Vagina (tissue), 2 donors: Measurements from ENCODE around the gene HPCAL1. TPM values are rescaled to one million over a fixed set of nuclear protein-coding genes. Genes with fewer than 3 reads are reported as not detected.

Experiments used
- DNase-seq, 2 donors: peaks; one replicate each; pipeline ENCODE4 v3.0.0-alpha.2; 2017; ENCODE audit errors: extremely low spot score in 2 of 2
- H3K27ac ChIP-seq: fragments of 200-600 bp; sonication (generic); one replicate; pipeline ENCODE4 v1.5.1; 2019
- H3K27me3 ChIP-seq: fragments of 200-600 bp; sonication (generic); one replicate; pipeline ENCODE4 v1.5.1; 2019
- H3K36me3 ChIP-seq, 2 donors: fragments of 200-600 bp; sonication (generic); one replicate each; pipeline ENCODE4 v1.5.1; 2017 to 2019
- H3K4me1 ChIP-seq: fragments of 200-600 bp; sonication (generic); one replicate; pipeline ENCODE4 v1.5.1; 2019
- H3K4me3 ChIP-seq, 2 donors: fragments of 200-600 bp; sonication (generic); 1 replicate in 1 of 2; 2 replicates in 1 of 2; pipeline ENCODE4 v1.5.1; 2016 to 2019
- H3K9me3 ChIP-seq: fragments of 200-600 bp; sonication (generic); one replicate; pipeline ENCODE4 v1.5.1; 2019
- POLR2A ChIP-seq, 2 donors: fragments of 450-650 bp; IDR thresholded peaks; one replicate each; pipeline ENCODE4 v1.6.1; 2017; ENCODE audit warnings: antibody characterized with exemption in 2 of 2, mild to moderate bottlenecking in 2 of 2, moderate library complexity in 2 of 2
- POLR2AphosphoS5 ChIP-seq, 2 donors: sonication (generic); formaldehyde crosslinking; IDR thresholded peaks; one replicate each; pipeline ENCODE4 v1.9.0; 2017; ENCODE audit warnings: antibody characterized with exemption in 2 of 2, mild to moderate bottlenecking in 2 of 2, low read depth in 1 of 2; ENCODE audit not compliant: insufficient read depth in 1 of 2
- intact Hi-C: fragments of 100-400 bp; cut with DNase I; formaldehyde crosslinking; loops from one replicate; pipeline ENCODE4 v1.15.1; 2023
- total RNA-seq: library from RNA; depleted of rRNA; stranded (reverse); fragments of >200 nt; gene quantifications from one replicate; pipeline ENCODE4 v1.2.3, GENCODE V29; 2016
- TF ChIP-seq, protein P1 (sequence below), 3 experiments: fragments of 450-650 bp in 2 of 3; fragments of 200-600 bp in 1 of 3; sonication (generic) in 1 of 3; IDR thresholded peaks; one replicate each; pipeline ENCODE4 v1.5.1; 2017 to 2019; ENCODE audit warnings: antibody characterized with exemption in 3 of 3, mild to moderate bottlenecking in 2 of 3, moderate library complexity in 2 of 3

HPCAL1 gene
- total RNA-seq, 1 donor from 2014 or later, result 43.7 TPM

DNA sequence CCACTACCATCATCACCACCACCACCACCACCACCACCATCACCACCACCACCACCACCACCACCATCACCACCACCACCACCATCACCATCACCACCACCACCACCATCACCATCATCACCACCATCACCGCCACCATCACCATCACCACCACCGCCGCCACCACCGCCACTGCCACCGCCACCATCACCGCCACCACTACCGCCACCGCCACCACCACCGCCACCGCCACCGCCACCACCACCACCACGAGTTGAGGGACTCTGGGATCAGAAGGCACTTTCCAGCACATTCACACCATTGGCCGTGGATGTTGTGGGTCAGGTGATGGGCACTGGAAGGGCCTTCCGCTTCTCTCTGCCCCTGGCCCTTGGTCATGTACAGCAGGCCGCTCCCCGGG lies 96.7 kb downstream of the HPCAL1 start:
- H3K4me1 ChIP-seq, result peaks cover 31% of the 10 kb centered on the region
- intact Hi-C loops, result no loop called here
- H3K27ac ChIP-seq, result no peak overlapping the region

DNA sequence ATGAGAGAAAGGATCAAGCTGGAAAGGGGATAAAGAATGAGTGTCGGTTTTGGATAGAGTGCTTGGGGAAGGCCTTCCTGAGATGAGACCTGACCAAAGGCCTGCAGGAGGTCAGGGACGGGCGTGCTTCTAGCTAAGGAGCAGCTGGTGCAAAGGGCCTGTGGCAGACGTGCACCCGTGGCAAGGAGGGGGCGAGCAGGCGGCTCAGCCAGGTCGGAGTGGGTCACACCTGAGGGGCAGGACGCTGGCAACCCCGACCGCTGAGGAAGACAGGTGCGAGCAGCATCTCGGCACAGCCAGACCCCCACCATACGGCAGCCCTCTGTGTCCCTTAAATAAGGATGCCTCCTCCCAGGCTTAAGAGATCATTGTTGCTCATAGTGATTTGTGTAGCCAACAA lies 97.3 kb downstream of the HPCAL1 start:
- intact Hi-C loops, result loop anchor here (5.0 kb wide), 1 partner anchor 98 kb away; the partner anchor contains the start of gene HPCAL1
- no peak for DNase-seq
- TF ChIP-seq, protein P1, sequence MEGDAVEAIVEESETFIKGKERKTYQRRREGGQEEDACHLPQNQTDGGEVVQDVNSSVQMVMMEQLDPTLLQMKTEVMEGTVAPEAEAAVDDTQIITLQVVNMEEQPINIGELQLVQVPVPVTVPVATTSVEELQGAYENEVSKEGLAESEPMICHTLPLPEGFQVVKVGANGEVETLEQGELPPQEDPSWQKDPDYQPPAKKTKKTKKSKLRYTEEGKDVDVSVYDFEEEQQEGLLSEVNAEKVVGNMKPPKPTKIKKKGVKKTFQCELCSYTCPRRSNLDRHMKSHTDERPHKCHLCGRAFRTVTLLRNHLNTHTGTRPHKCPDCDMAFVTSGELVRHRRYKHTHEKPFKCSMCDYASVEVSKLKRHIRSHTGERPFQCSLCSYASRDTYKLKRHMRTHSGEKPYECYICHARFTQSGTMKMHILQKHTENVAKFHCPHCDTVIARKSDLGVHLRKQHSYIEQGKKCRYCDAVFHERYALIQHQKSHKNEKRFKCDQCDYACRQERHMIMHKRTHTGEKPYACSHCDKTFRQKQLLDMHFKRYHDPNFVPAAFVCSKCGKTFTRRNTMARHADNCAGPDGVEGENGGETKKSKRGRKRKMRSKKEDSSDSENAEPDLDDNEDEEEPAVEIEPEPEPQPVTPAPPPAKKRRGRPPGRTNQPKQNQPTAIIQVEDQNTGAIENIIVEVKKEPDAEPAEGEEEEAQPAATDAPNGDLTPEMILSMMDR (IDR thresholded peaks at IDR 0.05), result no peak
- TF ChIP-seq POLR2AphosphoS5 (IDR thresholded peaks at IDR 0.05; ENCODE audit: insufficient read depth in 1 of 2, low read depth in 1 of 2), result no peak
- H3K27ac ChIP-seq, result peak overlapping the region; percentile 1
- H3K4me3 ChIP-seq, result no peak overlapping the region
- no peaks in the 10 kb centered on the region for H3K36me3 ChIP-seq
- H3K4me1 ChIP-seq, result peaks cover 38% of the 10 kb centered on the region
- H3K27me3 ChIP-seq, result no peaks in the 10 kb centered on the region
- H3K9me3 ChIP-seq, result no peaks in the 10 kb centered on the region

More for the DNA sequence above, 96.7 kb downstream of the HPCAL1 start:
- Histone ChIP-seq H3K9me3 (no peaks in the 10 kb centered on the region), H3K36me3 (no peaks in the 10 kb centered on the region), H3K4me3 (no peak overlapping the region), H3K27me3 (no peaks in the 10 kb centered on the region)
- TF ChIP-seq POLR2A (IDR thresholded peaks at IDR 0.05) (no peak), POLR2AphosphoS5 (IDR thresholded peaks at IDR 0.05; ENCODE audit: insufficient read depth in 1 of 2, low read depth in 1 of 2) (no peak)
- TF ChIP-seq, protein P1 (IDR thresholded peaks at IDR 0.05), result no peak
- DNase-seq, result no peak

DNA sequence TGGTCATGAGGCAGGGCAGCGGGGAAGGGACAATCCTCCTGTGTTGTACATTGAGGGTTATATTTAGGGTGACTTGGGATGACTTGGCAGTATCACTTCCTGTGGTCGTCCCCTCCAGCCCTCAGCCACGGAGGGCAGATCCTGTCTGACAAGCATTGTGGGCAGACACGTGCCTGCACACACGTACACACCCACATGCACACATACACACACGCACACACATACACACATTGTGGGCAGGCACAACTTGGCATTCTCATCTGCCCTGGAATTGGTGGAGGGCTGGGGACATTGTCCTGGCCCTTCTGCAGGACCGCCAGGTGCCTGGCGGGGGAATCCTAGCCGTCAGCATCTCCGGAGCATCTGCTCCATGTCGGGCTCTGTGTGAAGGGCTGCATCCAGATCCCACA lies 97.9 kb downstream of the HPCAL1 start:
- no peak overlapping the region for H3K4me3 ChIP-seq
- TF ChIP-seq POLR2A (IDR thresholded peaks at IDR 0.05) (no peak), POLR2AphosphoS5 (IDR thresholded peaks at IDR 0.05; ENCODE audit: insufficient read depth in 1 of 2, low read depth in 1 of 2) (peak in 1 of 2 donors; percentile 41)
- TF ChIP-seq, protein P1 (IDR thresholded peaks at IDR 0.05), result no peak
- intact Hi-C loops, result loop anchor here (5.0 kb wide), 1 partner anchor 98 kb away; the partner anchor contains the start of gene HPCAL1
- no peaks in the 10 kb centered on the region for H3K36me3 ChIP-seq
- H3K27me3 ChIP-seq, result no peaks in the 10 kb centered on the region
- peaks cover 43% of the 10 kb centered on the region for H3K4me1 ChIP-seq
- DNase-seq, result no peak
- peak overlapping the region; percentile 20 for H3K27ac ChIP-seq
- no peaks in the 10 kb centered on the region for H3K9me3 ChIP-seq

DNA sequence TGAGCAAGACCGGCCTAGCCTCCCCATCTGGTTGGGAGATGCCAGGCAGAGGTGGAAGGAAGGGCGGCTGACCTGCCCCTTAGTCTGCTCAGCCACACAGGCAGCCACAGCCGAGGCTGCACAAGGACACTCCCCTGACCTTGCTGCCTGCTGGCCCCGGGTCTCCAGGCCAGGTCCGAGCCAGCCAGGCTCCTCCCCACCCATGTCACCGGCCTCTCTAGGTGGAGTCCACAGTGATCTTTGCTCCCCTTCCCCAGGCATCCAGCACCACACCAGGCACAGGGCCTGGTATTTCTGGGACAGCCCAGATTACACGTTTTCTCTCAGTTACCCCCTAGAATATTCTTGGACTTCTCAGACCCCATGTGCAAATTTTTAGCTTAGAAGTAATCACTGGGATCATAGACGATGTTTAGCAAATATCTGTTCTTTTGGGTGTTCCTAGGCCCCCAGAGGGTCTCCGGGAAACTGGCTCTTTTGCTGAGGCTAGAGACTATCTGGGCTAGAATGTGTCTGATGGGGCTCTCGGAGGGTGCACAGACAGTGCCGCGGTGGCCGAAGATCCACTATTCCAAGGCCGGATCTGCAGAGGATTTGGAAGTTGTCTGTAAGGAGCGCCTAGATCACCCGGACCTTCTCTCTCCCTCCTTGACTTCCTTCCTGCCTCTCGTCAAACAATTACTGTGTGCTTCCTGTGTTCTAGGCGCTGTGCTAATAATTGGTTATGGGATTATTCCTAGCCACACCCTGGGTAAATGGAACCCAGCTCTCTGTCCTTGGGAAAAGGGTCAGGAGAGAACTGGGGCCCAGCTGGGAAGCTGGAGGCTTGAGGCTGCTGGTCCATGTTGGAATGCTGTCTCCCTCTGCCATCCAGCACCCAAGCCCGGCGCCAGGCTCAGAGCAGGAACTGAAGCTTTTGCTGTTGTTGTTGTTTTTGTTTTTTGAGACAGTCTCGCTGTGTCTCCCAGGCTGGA lies 98.6 kb downstream of the HPCAL1 start:
- H3K4me1 ChIP-seq, result peaks cover 48% of the 10 kb centered on the region

More for the DNA sequence above, 98.6 kb downstream of the HPCAL1 start:
- TF ChIP-seq, protein P1 (IDR thresholded peaks at IDR 0.05), result no peak
- TF ChIP-seq POLR2A (IDR thresholded peaks at IDR 0.05) (no peak), POLR2AphosphoS5 (IDR thresholded peaks at IDR 0.05; ENCODE audit: insufficient read depth in 1 of 2, low read depth in 1 of 2) (no peak)
- H3K4me3 ChIP-seq, result no peak overlapping the region
- no peaks in the 10 kb centered on the region for H3K27me3 ChIP-seq
- intact Hi-C loops, result loop anchor here (5.0 kb wide), 1 partner anchor 99 kb away; the partner anchor contains the start of gene HPCAL1
- no peaks in the 10 kb centered on the region for H3K36me3 ChIP-seq
- DNase-seq, result no peak
- no peaks in the 10 kb centered on the region for H3K9me3 ChIP-seq
- H3K27ac ChIP-seq, result peak overlapping the region; percentile 20
